GM12865 (cell line): ENCODE measurements around the gene PDPR.
"Not testable (repeated sequence)": the region's sequence is repeated elsewhere in the genome, so short reads cannot be mapped to it uniquely, and the experiment has no call there.

Source experiments
- DNase-seq: peaks from one replicate; pipeline ENCODE4 v3.0.0; 2010; ENCODE audit warnings: low read depth
- H3K4me3 ChIP-seq: 2 replicates; pipeline ENCODE4 v1.5.1; 2011; ENCODE audit warnings: mild to moderate bottlenecking, low read depth, low read length, control low read depth
- CTCF ChIP-seq: IDR thresholded peaks from 2 replicates; pipeline ENCODE4 v1.5.1; 2011; ENCODE audit warnings: low read length, control low read depth, low read depth, inconsistent platforms; ENCODE audit not compliant: insufficient read depth; ENCODE audit errors: missing control alignments

Gene PDPR

GRCh38 chr16:70159355-70160348 lies 45.5 kb downstream of the PDPR start:
- TF ChIP-seq CTCF, result no peak
- H3K4me3 ChIP-seq, result no peak overlapping the region
- DNase-seq, result no peak

- no peak for TF ChIP-seq CTCF
- DNase-seq, result no peak
- H3K4me3 ChIP-seq, result no peak overlapping the region
Observed at GRCh38 chr16:70160388-70160787, 46.3 kb downstream of the PDPR start.

- no peak for TF ChIP-seq CTCF
- no peak for DNase-seq
- H3K4me3 ChIP-seq, result no peak overlapping the region
Observed at GRCh38 chr16:70160821-70161220, 46.7 kb downstream of the PDPR start.

- no peak for DNase-seq
- TF ChIP-seq CTCF, result no peak
- no peak overlapping the region for H3K4me3 ChIP-seq
Observed at GRCh38 chr16:70161350-70161749, 47.2 kb downstream of the PDPR start.

GRCh38 chr16:70162041-70162451 lies 47.9 kb downstream of the PDPR start:
- TF ChIP-seq CTCF, result no peak
- DNase-seq, result no peak
- no peak overlapping the region for H3K4me3 ChIP-seq

GRCh38 chr16:70163596-70163995 lies 49.5 kb downstream of the PDPR start:
- DNase-seq, result no peak
- no peak overlapping the region for H3K4me3 ChIP-seq
- TF ChIP-seq CTCF, result no peak

GRCh38 chr16:70166688-70167087 lies 52.6 kb downstream of the PDPR start:
- DNase-seq, H3K4me3 ChIP-seq: not testable (repeated sequence)

GRCh38 chr16:70173212-70173837 lies 59.2 kb downstream of the PDPR start, which contains the start of gene CLEC18C:
Gene CLEC18C (plus strand): TSS chr16:70173787. CDS start chr16:70174279, 492 bp downstream.
- H3K4me3 ChIP-seq, result not testable (repeated sequence)

GRCh38 chr16:70173916-70174315 lies 59.8 kb downstream of the PDPR start:
- not testable (repeated sequence) for DNase-seq, H3K4me3 ChIP-seq

More at GRCh38 chr16:70173212-70173837, 59.2 kb downstream of the PDPR start, which contains the start of gene CLEC18C:
- not testable (repeated sequence) for DNase-seq

GRCh38 chr16:70174387-70174932 lies 60.3 kb downstream of the PDPR start:
- H3K4me3 ChIP-seq, DNase-seq: not testable (repeated sequence)
